ENCODE results near the gene RIPPLY2. TPM values are rescaled to one million over a fixed set of nuclear protein-coding genes. Genes with fewer than 3 reads are reported as not detected.

The RIPPLY2 gene
- total RNA-seq, 1 experiment from 2014 or later: 0.31 TPM

GRCh38 chr6:83872386-83873118, 19.4 kb downstream of the RIPPLY2 start:
- no peak for DNase-seq
- Mint-ChIP-seq H3K4me1 (ENCODE audit: low read depth, unreplicated experiment) (peaks cover 10% of the 10 kb centered on the region), H3K4me3 (ENCODE audit: low read depth, unreplicated experiment) (no peak overlapping the region), H3K27me3 (ENCODE audit: unreplicated experiment) (no peaks in the 10 kb centered on the region), H3K36me3 (ENCODE audit: insufficient read depth, unreplicated experiment) (peaks cover 6% of the 10 kb centered on the region), H3K9me3 (ENCODE audit: low read depth, unreplicated experiment) (no peaks in the 10 kb centered on the region), H3K27ac (ENCODE audit: unreplicated experiment) (no peak overlapping the region)
- no TSS peak for BruUV-seq (replicated peaks)
- CTCF ChIA-PET: no interaction called here
- intact Hi-C loops (cut with micrococcal nuclease; ENCODE audit: unreplicated experiment): no loop called here
- no peak for TF ChIP-seq CTCF (IDR thresholded peaks at IDR 0.05; ENCODE audit: unreplicated experiment)

GRCh38 chr6:83873869-83874268, 20.7 kb downstream of the RIPPLY2 start:
- Mint-ChIP-seq H3K4me1 (ENCODE audit: low read depth, unreplicated experiment) (peaks cover under 1% of the 10 kb centered on the region), H3K36me3 (ENCODE audit: insufficient read depth, unreplicated experiment) (no peaks in the 10 kb centered on the region), H3K27ac (ENCODE audit: unreplicated experiment) (no peak overlapping the region), H3K27me3 (ENCODE audit: unreplicated experiment) (no peaks in the 10 kb centered on the region), H3K9me3 (ENCODE audit: low read depth, unreplicated experiment) (no peaks in the 10 kb centered on the region), H3K4me3 (ENCODE audit: low read depth, unreplicated experiment) (no peak overlapping the region)
- DNase-seq: no peak
- no TSS peak for BruUV-seq (replicated peaks)
- no peak for TF ChIP-seq CTCF (IDR thresholded peaks at IDR 0.05; ENCODE audit: unreplicated experiment)
- CTCF ChIA-PET: no interaction called here
- intact Hi-C loops (cut with micrococcal nuclease; ENCODE audit: unreplicated experiment): no loop called here

GRCh38 chr6:83875843-83876242, 22.7 kb downstream of the RIPPLY2 start:
- Mint-ChIP-seq H3K4me3 (ENCODE audit: low read depth, unreplicated experiment) (no peak overlapping the region), H3K27ac (ENCODE audit: unreplicated experiment) (no peak overlapping the region), H3K36me3 (ENCODE audit: insufficient read depth, unreplicated experiment) (no peaks in the 10 kb centered on the region), H3K4me1 (ENCODE audit: low read depth, unreplicated experiment) (no peaks in the 10 kb centered on the region), H3K9me3 (ENCODE audit: low read depth, unreplicated experiment) (no peaks in the 10 kb centered on the region), H3K27me3 (ENCODE audit: unreplicated experiment) (no peaks in the 10 kb centered on the region)
- DNase-seq: no peak
- BruUV-seq (replicated peaks): no TSS peak
- CTCF ChIA-PET: no interaction called here
- TF ChIP-seq CTCF (IDR thresholded peaks at IDR 0.05; ENCODE audit: unreplicated experiment): no peak
- intact Hi-C loops (cut with micrococcal nuclease; ENCODE audit: unreplicated experiment): no loop called here

GRCh38 chr6:83878902-83879644, 25.9 kb downstream of the RIPPLY2 start:
- no TSS peak for BruUV-seq (replicated peaks)
- Mint-ChIP-seq H3K27me3 (ENCODE audit: unreplicated experiment) (no peaks in the 10 kb centered on the region), H3K4me1 (ENCODE audit: low read depth, unreplicated experiment) (no peaks in the 10 kb centered on the region), H3K36me3 (ENCODE audit: insufficient read depth, unreplicated experiment) (no peaks in the 10 kb centered on the region), H3K27ac (ENCODE audit: unreplicated experiment) (no peak overlapping the region), H3K4me3 (ENCODE audit: low read depth, unreplicated experiment) (no peak overlapping the region), H3K9me3 (ENCODE audit: low read depth, unreplicated experiment) (no peaks in the 10 kb centered on the region)
- intact Hi-C loops (cut with micrococcal nuclease; ENCODE audit: unreplicated experiment): no loop called here
- no peak for DNase-seq
- TF ChIP-seq CTCF (IDR thresholded peaks at IDR 0.05; ENCODE audit: unreplicated experiment): no peak
- CTCF ChIA-PET: no interaction called here

Measured in Calu3 (cell line).